Parathyroid adenoma (tissue), 2 donors: ENCODE measurements around the gene IRF1.

Experiments
- H2AFZ ChIP-seq: fragments of 300-600 bp; sonication (generic); one replicate; pipeline ENCODE4 v1.7.0; 2017; ENCODE audit warnings: antibody characterized with exemption, mild to moderate bottlenecking
- H3K27ac ChIP-seq: fragments of 300-600 bp; sonication (generic); one replicate; pipeline ENCODE4 v1.7.0; 2017
- H3K27me3 ChIP-seq: fragments of 300-600 bp; sonication (generic); one replicate; pipeline ENCODE4 v1.7.0; 2017; ENCODE audit warnings: low read length; ENCODE audit not compliant: control insufficient read depth, insufficient read depth
- H3K36me3 ChIP-seq: fragments of 300-600 bp; sonication (generic); one replicate; pipeline ENCODE4 v1.7.0; 2017; ENCODE audit warnings: low read length; ENCODE audit not compliant: control insufficient read depth, insufficient read depth
- H3K4me1 ChIP-seq: fragments of 300-600 bp; sonication (generic); one replicate; pipeline ENCODE4 v1.7.0; 2017; ENCODE audit warnings: control low read depth
- H3K4me2 ChIP-seq: fragments of 300-600 bp; sonication (generic); one replicate; pipeline ENCODE4 v1.7.0; 2017; ENCODE audit warnings: low read length
- H3K4me3 ChIP-seq: fragments of 300-600 bp; sonication (generic); one replicate; pipeline ENCODE4 v1.7.0; 2017; ENCODE audit warnings: low read depth, low read length
- H3K79me2 ChIP-seq: fragments of 300-600 bp; sonication (generic); one replicate; pipeline ENCODE4 v1.7.0; 2017; ENCODE audit warnings: control low read depth
- H3K9ac ChIP-seq: fragments of 300-600 bp; sonication (generic); one replicate; pipeline ENCODE4 v1.7.0; 2017; ENCODE audit warnings: mild to moderate bottlenecking
- H3K9me3 ChIP-seq: fragments of 300-600 bp; sonication (generic); one replicate; pipeline ENCODE4 v1.7.0; 2017; ENCODE audit warnings: low read length; ENCODE audit not compliant: control insufficient read depth
- TF ChIP-seq, protein P1 (sequence below): fragments of 300-600 bp; sonication (generic); IDR thresholded peaks from one replicate; pipeline ENCODE4 v1.7.0; 2017; ENCODE audit warnings: antibody characterized with exemption, mild to moderate bottlenecking
- donor health status: primary hyperparathyroidism.

The IRF1 gene

GRCh38 chr5:132491368-132492364, 1.1 kb upstream of the IRF1 start:
- Histone ChIP-seq H3K9me3 (no peaks in the 10 kb centered on the region), H3K4me2 (peak overlapping the region; percentile 84), H3K27ac (peak overlapping the region; percentile 80), H3K27me3 (no peaks in the 10 kb centered on the region), H3K4me1 (peaks cover 3% of the 10 kb centered on the region), H3K36me3 (no peaks in the 10 kb centered on the region), H3K4me3 (peak overlapping the region; percentile 76), H3K9ac (peak overlapping the region; percentile 38), H3K79me2 (peaks cover 5% of the 10 kb centered on the region), H2AFZ (peak overlapping the region; percentile 96)
- TF ChIP-seq, protein P1, sequence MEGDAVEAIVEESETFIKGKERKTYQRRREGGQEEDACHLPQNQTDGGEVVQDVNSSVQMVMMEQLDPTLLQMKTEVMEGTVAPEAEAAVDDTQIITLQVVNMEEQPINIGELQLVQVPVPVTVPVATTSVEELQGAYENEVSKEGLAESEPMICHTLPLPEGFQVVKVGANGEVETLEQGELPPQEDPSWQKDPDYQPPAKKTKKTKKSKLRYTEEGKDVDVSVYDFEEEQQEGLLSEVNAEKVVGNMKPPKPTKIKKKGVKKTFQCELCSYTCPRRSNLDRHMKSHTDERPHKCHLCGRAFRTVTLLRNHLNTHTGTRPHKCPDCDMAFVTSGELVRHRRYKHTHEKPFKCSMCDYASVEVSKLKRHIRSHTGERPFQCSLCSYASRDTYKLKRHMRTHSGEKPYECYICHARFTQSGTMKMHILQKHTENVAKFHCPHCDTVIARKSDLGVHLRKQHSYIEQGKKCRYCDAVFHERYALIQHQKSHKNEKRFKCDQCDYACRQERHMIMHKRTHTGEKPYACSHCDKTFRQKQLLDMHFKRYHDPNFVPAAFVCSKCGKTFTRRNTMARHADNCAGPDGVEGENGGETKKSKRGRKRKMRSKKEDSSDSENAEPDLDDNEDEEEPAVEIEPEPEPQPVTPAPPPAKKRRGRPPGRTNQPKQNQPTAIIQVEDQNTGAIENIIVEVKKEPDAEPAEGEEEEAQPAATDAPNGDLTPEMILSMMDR, result no peak

GRCh38 chr5:132489871-132490483, 596 bp downstream of the IRF1 start:
- no peaks in the 10 kb centered on the region for H3K36me3 ChIP-seq
- H3K4me2 ChIP-seq, result peak overlapping the region; percentile 84
- H3K9ac ChIP-seq, result peak overlapping the region; percentile 67
- H3K27ac ChIP-seq, result peak overlapping the region; percentile 80
- H3K27me3 ChIP-seq, result no peaks in the 10 kb centered on the region
- TF ChIP-seq, protein P1, result no peak
- H3K9me3 ChIP-seq, result no peaks in the 10 kb centered on the region
- peak overlapping the region; percentile 76 for H3K4me3 ChIP-seq
- H2AFZ ChIP-seq, result peak overlapping the region; percentile 96
- peaks cover 3% of the 10 kb centered on the region for H3K4me1 ChIP-seq
- H3K79me2 ChIP-seq, result peaks cover 5% of the 10 kb centered on the region

DNA sequence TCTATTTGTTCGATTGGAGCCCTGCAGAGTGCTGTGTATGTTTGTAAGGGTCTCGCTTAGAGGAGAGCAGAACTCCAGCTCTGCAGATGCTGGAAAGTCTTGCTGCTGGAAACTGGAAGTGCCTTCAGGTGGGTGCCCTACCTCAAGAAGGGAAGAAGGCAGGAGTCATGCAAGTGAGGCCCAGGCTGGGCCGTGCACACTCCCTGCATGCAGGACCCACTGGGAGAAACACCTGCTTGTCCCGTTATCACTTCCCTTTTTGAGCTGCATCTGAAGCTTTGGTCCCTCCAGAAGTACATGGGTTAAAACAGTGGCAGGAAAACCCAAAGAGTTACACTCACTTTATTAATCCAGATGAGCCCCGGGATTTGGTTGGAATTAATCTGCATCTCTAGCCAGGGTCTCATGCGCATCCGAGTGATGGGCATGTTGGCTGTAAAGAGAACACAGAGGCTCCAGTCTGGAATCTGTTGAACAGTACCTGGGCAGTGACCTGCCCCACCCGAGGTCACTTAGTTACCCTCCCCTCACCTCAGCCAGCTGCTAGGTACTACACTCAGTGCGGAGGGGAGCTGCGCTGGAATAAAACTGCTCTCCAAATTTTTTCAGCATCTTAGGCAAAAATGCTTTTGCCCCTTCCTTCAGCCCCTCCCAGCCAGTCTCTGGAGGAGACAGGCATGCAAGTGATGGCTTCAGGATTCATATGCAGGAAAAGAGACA, 1.4 kb downstream of the IRF1 start:
- H3K36me3 ChIP-seq, result no peaks in the 10 kb centered on the region
- no peaks in the 10 kb centered on the region for H3K27me3 ChIP-seq
- H3K27ac ChIP-seq, result peak overlapping the region; percentile 53
- H3K79me2 ChIP-seq, result peaks cover 5% of the 10 kb centered on the region
- no peaks in the 10 kb centered on the region for H3K9me3 ChIP-seq
- peak overlapping the region; percentile 78 for H3K4me2 ChIP-seq
- no peak overlapping the region for H2AFZ ChIP-seq
- H3K9ac ChIP-seq, result no peak overlapping the region
- TF ChIP-seq, protein P1, result no peak
- H3K4me1 ChIP-seq, result peaks cover 3% of the 10 kb centered on the region
- peak overlapping the region; percentile 66 for H3K4me3 ChIP-seq

DNA sequence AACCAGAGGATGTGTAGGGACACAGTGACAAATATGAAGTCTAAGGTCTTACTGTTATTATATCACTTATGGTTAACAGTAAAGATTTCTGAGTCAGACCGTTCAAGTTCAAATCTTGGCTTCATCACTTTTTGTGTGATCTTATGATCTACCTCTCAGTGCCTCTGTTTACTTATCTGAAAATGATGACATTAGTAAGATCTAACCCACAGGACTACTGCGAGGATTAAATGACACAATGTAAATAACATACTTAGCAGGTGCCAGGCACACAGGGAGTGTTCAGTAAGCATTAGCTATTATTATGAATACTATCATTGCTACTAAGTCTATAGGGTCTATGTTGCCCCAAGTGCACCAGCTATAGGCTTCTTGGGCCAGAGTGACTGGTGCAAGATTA, 2.0 kb downstream of the IRF1 start:
- peaks cover 3% of the 10 kb centered on the region for H3K4me1 ChIP-seq
- H3K4me3 ChIP-seq, result no peak overlapping the region
- H3K79me2 ChIP-seq, result peaks cover 5% of the 10 kb centered on the region
- no peaks in the 10 kb centered on the region for H3K9me3 ChIP-seq
- no peaks in the 10 kb centered on the region for H3K36me3 ChIP-seq
- H3K27me3 ChIP-seq, result no peaks in the 10 kb centered on the region
- TF ChIP-seq, protein P1, result no peak
- H3K27ac ChIP-seq, result peak overlapping the region; percentile 38
- no peak overlapping the region for H2AFZ ChIP-seq
- no peak overlapping the region for H3K9ac ChIP-seq
- H3K4me2 ChIP-seq, result no peak overlapping the region
